Naive thymus-derived CD4-positive, alpha-beta T cell (primary cell): ENCODE results near the gene CCDC40. TPM values are rescaled to one million over a fixed set of nuclear protein-coding genes. Genes with fewer than 3 reads are reported as not detected.

Source experiments
- ATAC-seq: fragments of 150-1000 bp; cut with Tn5 transposase; 2 replicates; pipeline ENCODE4 v1.10.0; 2021; ENCODE audit warnings: mild to moderate bottlenecking, moderate library complexity
- CTCF ChIA-PET: fragments of 350-600 bp; sonication (Branson Sonifier 250); formaldehyde crosslinking; loops from one replicate; lab custom pipeline; 2021; ENCODE audit warnings: antibody characterized with exemption; lab: Charles Lee
- POLR2A ChIA-PET: fragments of 350-600 bp; sonication (Branson Sonifier 250); formaldehyde crosslinking; loops from one replicate; lab custom pipeline; 2021; ENCODE audit warnings: antibody characterized with exemption, inconsistent platforms; lab: Charles Lee
- DNase-seq, 9 donors: peaks; one replicate each; pipeline versions ENCODE4 v3.0.0 to v3.0.0-alpha.2; 2020 to 2022; ENCODE audit warnings: mixed read lengths in 1 of 9
- H3K27ac ChIP-seq: one replicate; pipeline ENCODE4 v1.7.0; 2013; ENCODE audit warnings: mild to moderate bottlenecking, low read depth, low read length, moderate library complexity
- H3K27me3 ChIP-seq, 2 donors: one replicate each; pipeline ENCODE4 v1.7.0; 2013; ENCODE audit warnings: low read length in 2 of 2, mild to moderate bottlenecking in 2 of 2, moderate library complexity in 2 of 2; ENCODE audit not compliant: control insufficient read depth in 2 of 2, insufficient read depth in 2 of 2
- H3K36me3 ChIP-seq, 3 experiments: 1 replicate in 2 of 3; 2 replicates in 1 of 3; pipeline ENCODE4 v1.7.0; 2013; ENCODE audit warnings: low read length in 3 of 3, mild to moderate bottlenecking in 3 of 3, moderate library complexity in 1 of 3; ENCODE audit not compliant: insufficient read depth in 3 of 3, control insufficient read depth in 2 of 3
- H3K4me1 ChIP-seq, 2 donors: one replicate each; pipeline ENCODE4 v1.7.0; 2013; ENCODE audit warnings: low read length in 2 of 2, mild to moderate bottlenecking in 2 of 2, moderate library complexity in 1 of 2; ENCODE audit not compliant: control insufficient read depth in 2 of 2, insufficient read depth in 2 of 2
- H3K4me3 ChIP-seq: 2 replicates; pipeline ENCODE4 v1.7.0; 2013; ENCODE audit warnings: mild to moderate bottlenecking, low read length
- H3K9me3 ChIP-seq, 3 experiments: 1 replicate in 2 of 3; 2 replicates in 1 of 3; pipeline ENCODE4 v1.7.0; 2013; ENCODE audit warnings: low read length in 3 of 3; ENCODE audit not compliant: control insufficient read depth in 2 of 3
- H3K27ac Mint-ChIP-seq, 9 donors: one replicate each; pipeline ENCODE4 v1.8.0; 2020 to 2022; ENCODE audit warnings: mixed read lengths in 9 of 9, mild to moderate bottlenecking in 8 of 9, moderate library complexity in 5 of 9, inconsistent platforms in 2 of 9
- H3K27me3 Mint-ChIP-seq, 5 donors: one replicate each; pipeline ENCODE4 v1.8.0; 2021 to 2022; ENCODE audit warnings: mixed read lengths in 5 of 5, mild to moderate bottlenecking in 1 of 5
- H3K36me3 Mint-ChIP-seq, 5 donors: one replicate each; pipeline ENCODE4 v1.8.0; 2020 to 2022; ENCODE audit warnings: mixed read lengths in 5 of 5, mild to moderate bottlenecking in 3 of 5, inconsistent platforms in 1 of 5
- H3K4me1 Mint-ChIP-seq, 7 donors: one replicate each; pipeline ENCODE4 v1.8.0; 2020 to 2022; ENCODE audit warnings: mixed read lengths in 7 of 7, mild to moderate bottlenecking in 3 of 7, inconsistent platforms in 1 of 7
- H3K4me3 Mint-ChIP-seq, 10 donors: one replicate each; pipeline ENCODE4 v1.8.0; 2020 to 2022; ENCODE audit warnings: mild to moderate bottlenecking in 10 of 10, mixed read lengths in 10 of 10, moderate library complexity in 6 of 10, inconsistent platforms in 2 of 10
- H3K9me3 Mint-ChIP-seq, 11 donors: one replicate each; pipeline ENCODE4 v1.8.0; 2020 to 2022; ENCODE audit warnings: mixed read lengths in 11 of 11, mild to moderate bottlenecking in 4 of 11, inconsistent platforms in 1 of 11, moderate library complexity in 1 of 11
- intact Hi-C, 2 donors: fragments of 100-400 bp; cut with micrococcal nuclease; formaldehyde crosslinking; loops; one replicate each; pipeline ENCODE4 v1.15.1; 2023
- polyA plus RNA-seq, 2 donors: library from polyadenylated mRNA; unstranded; fragments of 300-500 nt; fragmentation: Illumina TruSeq; gene quantifications; one replicate each; pipeline ENCODE4 v1.2.3, GENCODE V29; 2021
- total RNA-seq, 6 experiments: library from RNA in 5 of 6; stranded (reverse) in 5 of 6; gene quantifications; 1 replicate in 5 of 6; 2 replicates in 1 of 6; pipeline ENCODE4 v1.2.3 and lab custom pipeline; 2021 to 2026

Gene CCDC40
- total and polyA plus RNA-seq, 7 experiments from 2014 or later = 0.43 to 3.0 (median 0.79) TPM; not detected in 2

DNA sequence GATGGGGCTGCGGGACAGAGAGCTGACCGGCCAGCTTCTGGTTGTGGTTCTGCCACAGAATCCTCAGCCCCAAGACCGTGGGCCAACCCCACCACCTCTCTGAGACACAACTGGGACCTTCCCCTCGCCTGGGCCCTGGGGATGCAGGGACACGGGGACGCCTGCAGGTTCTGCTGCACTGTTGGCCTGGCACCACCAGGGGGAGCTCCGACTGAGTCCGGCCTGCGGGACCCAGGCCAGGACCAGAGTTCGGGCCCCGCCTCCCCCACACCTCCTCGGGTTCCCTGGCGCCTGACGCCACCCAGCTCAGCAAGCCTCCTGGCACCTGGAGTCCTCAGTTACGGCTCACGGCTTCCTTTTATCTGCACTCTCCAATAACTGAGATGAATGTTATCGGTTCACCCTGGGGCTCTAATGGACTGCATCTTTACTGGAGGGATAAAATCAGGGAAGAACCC, 28.0 kb upstream of the CCDC40 start:
- Mint-ChIP-seq H3K4me1 (peaks cover 5 to 13% (median 8%) of the 10 kb centered on the region in 7 donors), H3K27me3 (no peaks in the 10 kb centered on the region), H3K27ac (peak overlapping the region in 1 of 9 donors; percentile 20), H3K36me3 (no peaks in the 10 kb centered on the region), H3K4me3 (no peak overlapping the region), H3K9me3 (no peaks in the 10 kb centered on the region)
- H3K27me3 ChIP-seq = no peaks in the 10 kb centered on the region
- ATAC-seq = peak; percentile 89
- peaks cover 0 to 3% of the 10 kb centered on the region in 2 donors for H3K4me1 ChIP-seq
- DNase-seq = peak; percentile 30 to 82 (median 63)
- H3K36me3 ChIP-seq = no peaks in the 10 kb centered on the region
- no peak overlapping the region for H3K27ac ChIP-seq
- ChIA-PET CTCF (interaction anchor here (0.8 to 1.7 kb wide), 11 partner anchors 9 to 263 kb away, joined by 3 to 11 read pairs (median 4); no protein-coding TSS in a partner anchor), POLR2A (interaction anchor here (0.8 to 1.0 kb wide), 3 partner anchors 15 to 93 kb away, joined by 3 to 4 read pairs (median 3); partner anchors contain the start of gene GAA)
- no peaks in the 10 kb centered on the region for H3K9me3 ChIP-seq
- no peak overlapping the region for H3K4me3 ChIP-seq
- intact Hi-C loops = loop anchor here (1.0 to 5.0 kb wide), 5 partner anchors 16 to 245 kb away; partner anchors contain the start of gene TBC1D16 (in 1 of the 2)

DNA sequence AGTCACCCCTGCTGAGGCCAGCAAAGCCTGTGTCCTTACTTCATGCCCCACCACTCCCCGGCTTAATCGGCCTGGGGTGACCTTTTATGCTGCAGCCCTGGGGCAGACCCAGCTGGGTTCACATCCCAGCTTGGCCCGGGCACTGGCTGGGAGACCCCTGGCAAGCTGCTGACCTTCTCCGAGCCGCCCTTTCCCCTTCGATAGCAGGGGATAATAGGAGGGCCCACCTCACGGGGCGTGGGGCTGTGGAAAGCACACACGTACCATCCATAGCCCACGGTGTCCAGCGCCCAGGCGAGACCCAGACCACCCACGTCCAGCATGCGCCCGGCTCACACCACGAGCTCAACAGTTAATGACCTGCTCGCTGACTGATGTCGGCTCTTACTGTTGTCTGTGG, 27.6 kb upstream of the CCDC40 start:
- intact Hi-C loops = loop anchor here (1.0 to 5.0 kb wide), 5 partner anchors 16 to 244 kb away; partner anchors contain the start of gene TBC1D16 (in 1 of the 2)
- no peak overlapping the region for H3K4me3 Mint-ChIP-seq
- peaks cover 0 to 3% of the 10 kb centered on the region in 2 donors for H3K4me1 ChIP-seq

DNA sequence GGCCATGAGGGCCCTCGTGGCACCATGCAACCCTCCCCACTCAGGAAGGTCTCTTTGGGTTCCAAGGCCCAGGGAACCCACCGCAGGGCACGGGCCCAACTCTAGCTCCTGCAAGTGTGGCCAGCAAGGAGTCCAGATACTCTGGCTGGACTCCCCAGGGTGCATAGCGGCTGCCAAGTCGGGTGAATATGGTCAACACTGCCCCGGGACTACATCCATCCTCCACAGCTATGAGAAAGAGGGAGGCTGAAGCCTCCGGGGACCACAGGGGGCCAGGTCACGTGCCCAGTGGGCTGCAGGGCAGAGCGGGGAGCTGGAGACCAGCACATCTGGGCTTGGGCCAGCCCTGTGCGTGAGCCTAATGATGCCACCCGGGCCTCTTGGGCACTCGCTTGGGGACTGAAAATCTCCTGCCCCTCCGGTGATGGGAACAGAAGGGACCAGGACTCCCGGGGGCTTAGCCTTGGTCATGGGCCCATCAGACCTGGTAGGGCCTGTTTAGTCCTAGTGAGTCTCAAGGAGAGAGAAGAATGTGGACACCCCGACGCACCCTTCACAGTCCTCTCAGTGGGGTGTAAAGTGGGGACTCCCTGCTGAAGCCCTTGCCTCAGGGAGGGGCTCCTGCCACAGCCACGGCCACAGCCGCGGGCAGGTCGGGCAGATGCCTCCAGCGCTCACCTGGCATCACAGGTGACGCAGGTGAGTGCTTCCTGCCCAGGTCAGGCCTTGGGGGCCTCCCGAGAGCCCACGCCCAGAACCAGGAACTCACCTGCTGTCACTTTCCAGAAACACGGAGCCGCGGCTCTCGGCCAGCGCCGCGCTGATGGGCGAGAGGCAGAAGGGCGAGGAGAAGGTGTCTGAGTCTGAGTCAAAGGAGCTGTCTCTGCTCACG, 26.8 kb upstream of the CCDC40 start:
- intact Hi-C loops = loop anchor here (2.0 to 5.0 kb wide), 4 partner anchors 17 to 243 kb away; partner anchors contain the start of gene TBC1D16 (in 1 of the 2)
- Histone ChIP-seq H3K36me3 (no peaks in the 10 kb centered on the region), H3K9me3 (no peaks in the 10 kb centered on the region), H3K27me3 (no peaks in the 10 kb centered on the region), H3K27ac (no peak overlapping the region), H3K4me1 (peaks cover 0 to 3% of the 10 kb centered on the region in 2 donors), H3K4me3 (no peak overlapping the region)
- no peaks in the 10 kb centered on the region for H3K27me3 Mint-ChIP-seq
- DNase-seq (no peak), ATAC-seq (no peak)
- H3K4me1 Mint-ChIP-seq = peaks cover 5 to 13% (median 8%) of the 10 kb centered on the region in 7 donors
- H3K27ac Mint-ChIP-seq = no peak overlapping the region
- H3K9me3 Mint-ChIP-seq = peaks cover 0 to 5% (median 0%) of the 10 kb centered on the region in 11 donors
- POLR2A ChIA-PET = interaction anchor here (1.0 kb wide), 1 partner anchor 92 kb away, joined by 3 read pairs; the partner anchor contains the start of gene GAA
- CTCF ChIA-PET = interaction anchor here (0.6 to 1.7 kb wide), 8 partner anchors 10 to 264 kb away, joined by 3 to 11 read pairs (median 4); no protein-coding TSS in a partner anchor
- H3K4me3 Mint-ChIP-seq = no peak overlapping the region
- H3K36me3 Mint-ChIP-seq = peaks cover 0 to under 1% (median 0%) of the 10 kb centered on the region in 5 donors

More for the DNA sequence above, 27.6 kb upstream of the CCDC40 start:
- no peaks in the 10 kb centered on the region for H3K36me3 Mint-ChIP-seq
- no peak for DNase-seq
- POLR2A ChIA-PET = interaction anchor here (0.8 to 1.0 kb wide), 3 partner anchors 15 to 93 kb away, joined by 3 to 4 read pairs (median 3); partner anchors contain the start of gene GAA
- peaks cover 5 to 13% (median 8%) of the 10 kb centered on the region in 7 donors for H3K4me1 Mint-ChIP-seq
- Histone ChIP-seq H3K9me3 (no peaks in the 10 kb centered on the region), H3K36me3 (no peaks in the 10 kb centered on the region), H3K27me3 (no peaks in the 10 kb centered on the region), H3K27ac (no peak overlapping the region), H3K4me3 (no peak overlapping the region)
- no peak for ATAC-seq
- no peaks in the 10 kb centered on the region for H3K9me3 Mint-ChIP-seq
- peak overlapping the region in 1 of 9 donors; percentile 20 for H3K27ac Mint-ChIP-seq
- CTCF ChIA-PET = interaction anchor here (0.9 to 1.7 kb wide), 8 partner anchors 9 to 263 kb away, joined by 3 to 11 read pairs (median 4); no protein-coding TSS in a partner anchor
- H3K27me3 Mint-ChIP-seq = no peaks in the 10 kb centered on the region

DNA sequence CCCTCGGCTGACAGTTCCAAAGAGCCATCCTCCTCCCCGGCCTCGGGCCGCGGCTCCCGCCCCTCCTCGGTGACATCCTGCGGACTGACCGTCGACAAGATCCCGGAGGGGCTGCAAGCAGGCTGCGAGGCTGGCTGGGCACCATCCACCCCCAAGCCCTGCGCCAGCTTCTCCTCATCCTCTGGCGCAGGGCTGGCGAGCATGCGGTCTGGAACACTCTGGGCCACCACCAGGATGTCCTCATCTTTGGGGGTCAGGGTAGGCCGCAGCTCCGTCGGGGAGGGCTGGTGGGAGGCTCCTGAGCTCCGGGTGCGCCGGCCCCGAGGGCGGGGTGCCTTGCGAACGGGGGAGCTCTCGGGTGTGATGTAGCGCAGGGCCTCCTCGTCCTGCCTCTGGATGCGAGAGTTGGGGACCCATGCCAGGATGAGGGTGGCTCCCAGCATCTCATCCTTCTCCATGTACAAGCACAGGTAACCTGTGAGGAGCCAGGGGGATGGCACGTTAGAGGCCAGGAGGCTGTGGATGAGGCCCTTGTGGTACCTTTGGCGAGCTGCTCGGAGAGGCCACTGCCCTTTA, 26.1 kb upstream of the CCDC40 start:
- no peak overlapping the region for H3K4me3 ChIP-seq
- intact Hi-C loops = no loop called here
- no peaks in the 10 kb centered on the region for H3K27me3 ChIP-seq
- peaks cover 0 to 3% of the 10 kb centered on the region in 2 donors for H3K4me1 ChIP-seq
- no peak overlapping the region for H3K27ac ChIP-seq
- ChIA-PET POLR2A (no interaction called here), CTCF (interaction anchor here (0.6 to 1.1 kb wide), 3 partner anchors 11 to 264 kb away, joined by 3 read pairs; no protein-coding TSS in a partner anchor)
- Mint-ChIP-seq H3K4me1 (peaks cover 5 to 13% (median 8%) of the 10 kb centered on the region in 7 donors), H3K36me3 (peaks cover 0 to 3% (median 0%) of the 10 kb centered on the region in 5 donors), H3K27ac (no peak overlapping the region), H3K9me3 (peaks cover 0 to 5% (median 0%) of the 10 kb centered on the region in 11 donors), H3K4me3 (no peak overlapping the region), H3K27me3 (no peaks in the 10 kb centered on the region)
- ATAC-seq (no peak), DNase-seq (no peak)
- no peaks in the 10 kb centered on the region for H3K36me3 ChIP-seq
- H3K9me3 ChIP-seq = no peaks in the 10 kb centered on the region

DNA sequence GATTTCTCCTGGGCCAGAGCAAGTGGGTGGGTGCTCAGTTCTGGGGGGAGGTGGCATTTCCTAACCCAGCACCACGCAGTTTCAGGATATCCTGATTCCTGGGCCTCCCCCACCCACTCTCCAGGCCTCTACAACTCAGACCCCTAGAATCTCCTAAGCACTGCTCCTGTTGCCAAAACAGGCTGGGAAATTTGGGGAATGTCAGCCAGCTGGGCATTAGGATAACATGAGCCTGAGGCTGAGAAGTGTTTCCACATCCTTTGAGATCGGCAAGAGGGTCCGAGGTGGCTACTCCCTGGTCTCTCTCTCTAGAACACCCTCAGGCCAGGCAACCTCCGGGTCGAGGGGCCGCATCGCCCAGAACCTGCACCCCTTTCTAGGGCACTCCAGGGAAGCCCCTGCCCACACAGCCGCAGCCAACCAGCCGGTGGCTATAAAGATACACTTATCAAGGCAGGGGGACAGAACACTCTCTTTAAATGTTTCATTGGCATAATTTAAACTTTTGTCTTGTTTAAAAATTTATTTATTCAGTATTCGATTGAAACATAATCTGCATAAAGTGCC, 24.4 kb upstream of the CCDC40 start:
- intact Hi-C loops = no loop called here
- Mint-ChIP-seq H3K9me3 (peaks cover 0 to 5% (median 0%) of the 10 kb centered on the region in 11 donors), H3K36me3 (peaks cover 0 to 3% (median 0%) of the 10 kb centered on the region in 5 donors), H3K27ac (no peak overlapping the region), H3K4me1 (peaks cover 0 to 5% (median 0%) of the 10 kb centered on the region in 7 donors), H3K4me3 (no peak overlapping the region), H3K27me3 (no peaks in the 10 kb centered on the region)
- no peak for DNase-seq
- Histone ChIP-seq H3K4me3 (no peak overlapping the region), H3K36me3 (no peaks in the 10 kb centered on the region), H3K27me3 (no peaks in the 10 kb centered on the region), H3K9me3 (no peaks in the 10 kb centered on the region), H3K27ac (no peak overlapping the region), H3K4me1 (peaks cover 0 to 3% of the 10 kb centered on the region in 2 donors)
- ATAC-seq = no peak
- ChIA-PET CTCF (no interaction called here), POLR2A (no interaction called here)
